Measurements from ENCODE around the gene SOS2.

The SOS2 gene

GRCh38 chr14:50087341-50088116 is 143.8 kb downstream of the SOS2 start:
- H2BK5ac ChIP-seq (ENCODE audit: low read length) = no peak overlapping the region
- no peak overlapping the region for H3K18ac ChIP-seq (ENCODE audit: low read length)
- no peak overlapping the region for H4K91ac ChIP-seq (ENCODE audit: low read depth, low read length, poor library complexity)
- H3K23ac ChIP-seq (ENCODE audit: low read depth, low read length, poor library complexity) = no peak overlapping the region
- no peak overlapping the region for H2BK120ac ChIP-seq (ENCODE audit: low read depth, low read length)
- H3K4me3 ChIP-seq (ENCODE audit: low read length in 2 of 2) = no peak overlapping the region
- WGBS, 2 donors (ENCODE audit: extremely low coverage in 2 of 2, insufficient read length in 2 of 2, insufficient replicate concordance in 1 of 2) = no CpG with 5 or more reads among the region's 1 CpG
- H3K4me1 ChIP-seq (ENCODE audit: control insufficient read depth in 2 of 2, insufficient read depth in 1 of 2, low read depth in 1 of 2, low read length in 2 of 2) = no peaks in the 10 kb centered on the region
- no peak overlapping the region for H2BK15ac ChIP-seq (ENCODE audit: low read length)
- no peak overlapping the region for H3K27ac ChIP-seq (replicated peaks; ENCODE audit: low read length)
- no peak for DNase-seq (ENCODE audit: low spot score)
- no peak overlapping the region for H3K4me2 ChIP-seq (ENCODE audit: insufficient read depth, low read length, poor library complexity, severe bottlenecking)
- no peak overlapping the region for H4K8ac ChIP-seq (ENCODE audit: low read depth, low read length)
- H2AFZ ChIP-seq (ENCODE audit: low read length) = no peak overlapping the region
- H3K27me3 ChIP-seq (ENCODE audit: control insufficient read depth in 3 of 3, insufficient read depth in 3 of 3, low read depth in 1 of 3, low read length in 3 of 3) = no peaks in the 10 kb centered on the region
- no peak overlapping the region for H3K9ac ChIP-seq (ENCODE audit: low read depth, low read length, poor library complexity)
- H3K4ac ChIP-seq (ENCODE audit: low read length) = no peak overlapping the region
- H3K36me3 ChIP-seq (replicated peaks in 1 of 2; ENCODE audit: control insufficient read depth in 2 of 2, insufficient read depth in 2 of 2, low read length in 2 of 2) = no peaks in the 10 kb centered on the region
- H2BK12ac ChIP-seq (ENCODE audit: low read length) = no peak overlapping the region
- H3K14ac ChIP-seq (ENCODE audit: low read length) = no peak overlapping the region
- no peaks in the 10 kb centered on the region for H3K9me3 ChIP-seq (replicated peaks in 1 of 2; ENCODE audit: control insufficient read depth in 2 of 2, insufficient read depth in 1 of 2, low read depth in 1 of 2, low read length in 2 of 2)
- H2AK5ac ChIP-seq (ENCODE audit: low read depth, low read length) = no peak overlapping the region
- no peaks in the 10 kb centered on the region for H3K79me1 ChIP-seq (ENCODE audit: low read depth, low read length)

GRCh38 chr14:50086321-50086711 is 145.1 kb downstream of the SOS2 start:
- no peak overlapping the region for H2AFZ ChIP-seq (ENCODE audit: low read length)
- H4K91ac ChIP-seq (ENCODE audit: low read depth, low read length, poor library complexity) = no peak overlapping the region
- H3K9ac ChIP-seq (ENCODE audit: low read depth, low read length, poor library complexity) = no peak overlapping the region
- no peak overlapping the region for H3K23ac ChIP-seq (ENCODE audit: low read depth, low read length, poor library complexity)
- H3K4me1 ChIP-seq (ENCODE audit: control insufficient read depth in 2 of 2, insufficient read depth in 1 of 2, low read depth in 1 of 2, low read length in 2 of 2) = no peaks in the 10 kb centered on the region
- H2BK5ac ChIP-seq (ENCODE audit: low read length) = no peak overlapping the region
- H3K18ac ChIP-seq (ENCODE audit: low read length) = no peak overlapping the region
- H2AK5ac ChIP-seq (ENCODE audit: low read depth, low read length) = no peak overlapping the region
- H2BK15ac ChIP-seq (ENCODE audit: low read length) = no peak overlapping the region
- H3K27me3 ChIP-seq (ENCODE audit: control insufficient read depth in 3 of 3, insufficient read depth in 3 of 3, low read depth in 1 of 3, low read length in 3 of 3) = no peaks in the 10 kb centered on the region
- H3K4me3 ChIP-seq (ENCODE audit: low read length in 2 of 2) = no peak overlapping the region
- DNase-seq (ENCODE audit: low spot score) = no peak
- WGBS, 2 donors (ENCODE audit: extremely low coverage in 2 of 2, insufficient read length in 2 of 2, insufficient replicate concordance in 1 of 2) = no CpG with 5 or more reads among the region's 2 CpGs
- no peaks in the 10 kb centered on the region for H3K36me3 ChIP-seq (replicated peaks in 1 of 2; ENCODE audit: control insufficient read depth in 2 of 2, insufficient read depth in 2 of 2, low read length in 2 of 2)
- H3K4me2 ChIP-seq (ENCODE audit: insufficient read depth, low read length, poor library complexity, severe bottlenecking) = no peak overlapping the region
- H3K9me3 ChIP-seq (replicated peaks in 1 of 2; ENCODE audit: control insufficient read depth in 2 of 2, insufficient read depth in 1 of 2, low read depth in 1 of 2, low read length in 2 of 2) = no peaks in the 10 kb centered on the region
- no peaks in the 10 kb centered on the region for H3K79me1 ChIP-seq (ENCODE audit: low read depth, low read length)
- no peak overlapping the region for H3K27ac ChIP-seq (replicated peaks; ENCODE audit: low read length)
- no peak overlapping the region for H3K14ac ChIP-seq (ENCODE audit: low read length)
- H2BK120ac ChIP-seq (ENCODE audit: low read depth, low read length) = no peak overlapping the region
- H2BK12ac ChIP-seq (ENCODE audit: low read length) = no peak overlapping the region
- no peak overlapping the region for H3K4ac ChIP-seq (ENCODE audit: low read length)
- H4K8ac ChIP-seq (ENCODE audit: low read depth, low read length) = no peak overlapping the region

GRCh38 chr14:50085570-50086320 is 145.6 kb downstream of the SOS2 start:
- no peak overlapping the region for H3K4me2 ChIP-seq (ENCODE audit: insufficient read depth, low read length, poor library complexity, severe bottlenecking)
- no peaks in the 10 kb centered on the region for H3K36me3 ChIP-seq (replicated peaks in 1 of 2; ENCODE audit: control insufficient read depth in 2 of 2, insufficient read depth in 2 of 2, low read length in 2 of 2)
- H4K91ac ChIP-seq (ENCODE audit: low read depth, low read length, poor library complexity) = no peak overlapping the region
- no peak overlapping the region for H2BK120ac ChIP-seq (ENCODE audit: low read depth, low read length)
- H3K27me3 ChIP-seq (ENCODE audit: control insufficient read depth in 3 of 3, insufficient read depth in 3 of 3, low read depth in 1 of 3, low read length in 3 of 3) = no peaks in the 10 kb centered on the region
- no peak overlapping the region for H3K23ac ChIP-seq (ENCODE audit: low read depth, low read length, poor library complexity)
- no peak overlapping the region for H3K18ac ChIP-seq (ENCODE audit: low read length)
- no peaks in the 10 kb centered on the region for H3K4me1 ChIP-seq (ENCODE audit: control insufficient read depth in 2 of 2, insufficient read depth in 1 of 2, low read depth in 1 of 2, low read length in 2 of 2)
- DNase-seq (ENCODE audit: low spot score) = no peak
- no CpG with 5 or more reads among the region's 10 CpGs for WGBS, 2 donors (ENCODE audit: extremely low coverage in 2 of 2, insufficient read length in 2 of 2, insufficient replicate concordance in 1 of 2)
- H2BK5ac ChIP-seq (ENCODE audit: low read length) = no peak overlapping the region
- H2AK5ac ChIP-seq (ENCODE audit: low read depth, low read length) = no peak overlapping the region
- no peak overlapping the region for H3K14ac ChIP-seq (ENCODE audit: low read length)
- no peak overlapping the region for H2BK12ac ChIP-seq (ENCODE audit: low read length)
- H3K27ac ChIP-seq (replicated peaks; ENCODE audit: low read length) = no peak overlapping the region
- H3K9ac ChIP-seq (ENCODE audit: low read depth, low read length, poor library complexity) = no peak overlapping the region
- no peaks in the 10 kb centered on the region for H3K79me1 ChIP-seq (ENCODE audit: low read depth, low read length)
- H4K8ac ChIP-seq (ENCODE audit: low read depth, low read length) = no peak overlapping the region
- no peaks in the 10 kb centered on the region for H3K9me3 ChIP-seq (replicated peaks in 1 of 2; ENCODE audit: control insufficient read depth in 2 of 2, insufficient read depth in 1 of 2, low read depth in 1 of 2, low read length in 2 of 2)
- H3K4me3 ChIP-seq (ENCODE audit: low read length in 2 of 2) = no peak overlapping the region
- H2AFZ ChIP-seq (ENCODE audit: low read length) = no peak overlapping the region
- H3K4ac ChIP-seq (ENCODE audit: low read length) = no peak overlapping the region
- H2BK15ac ChIP-seq (ENCODE audit: low read length) = no peak overlapping the region

- Histone ChIP-seq H3K27me3 (ENCODE audit: control insufficient read depth in 3 of 3, insufficient read depth in 3 of 3, low read depth in 1 of 3, low read length in 3 of 3) (no peaks in the 10 kb centered on the region), H3K4me2 (ENCODE audit: insufficient read depth, low read length, poor library complexity, severe bottlenecking) (no peak overlapping the region), H4K8ac (ENCODE audit: low read depth, low read length) (no peak overlapping the region), H3K9ac (ENCODE audit: low read depth, low read length, poor library complexity) (no peak overlapping the region), H2BK12ac (ENCODE audit: low read length) (no peak overlapping the region), H3K4me1 (ENCODE audit: control insufficient read depth in 2 of 2, insufficient read depth in 1 of 2, low read depth in 1 of 2, low read length in 2 of 2) (no peaks in the 10 kb centered on the region), H4K91ac (ENCODE audit: low read depth, low read length, poor library complexity) (no peak overlapping the region), H3K18ac (ENCODE audit: low read length) (no peak overlapping the region), H2BK15ac (ENCODE audit: low read length) (no peak overlapping the region), H2BK120ac (ENCODE audit: low read depth, low read length) (no peak overlapping the region), H3K27ac (replicated peaks; ENCODE audit: low read length) (no peak overlapping the region), H3K79me1 (ENCODE audit: low read depth, low read length) (no peaks in the 10 kb centered on the region), H3K36me3 (replicated peaks in 1 of 2; ENCODE audit: control insufficient read depth in 2 of 2, insufficient read depth in 2 of 2, low read length in 2 of 2) (no peaks in the 10 kb centered on the region), H2AK5ac (ENCODE audit: low read depth, low read length) (no peak overlapping the region), H2AFZ (ENCODE audit: low read length) (no peak overlapping the region), H3K23ac (ENCODE audit: low read depth, low read length, poor library complexity) (no peak overlapping the region), H3K9me3 (replicated peaks in 1 of 2; ENCODE audit: control insufficient read depth in 2 of 2, insufficient read depth in 1 of 2, low read depth in 1 of 2, low read length in 2 of 2) (no peaks in the 10 kb centered on the region), H2BK5ac (ENCODE audit: low read length) (no peak overlapping the region), H3K4ac (ENCODE audit: low read length) (no peak overlapping the region), H3K14ac (ENCODE audit: low read length) (no peak overlapping the region), H3K4me3 (ENCODE audit: low read length in 2 of 2) (no peak overlapping the region)
- WGBS, 2 donors (ENCODE audit: extremely low coverage in 2 of 2, insufficient read length in 2 of 2, insufficient replicate concordance in 1 of 2) = no CpG with 5 or more reads among the region's 3 CpGs
- DNase-seq (ENCODE audit: low spot score) = no peak
These were observed 146.7 kb downstream of the SOS2 start for GRCh38 chr14:50084666-50085065.

Data from neuronal stem cell (in vitro differentiated cells).